ENCODE data around the gene GAL.

GRCh38 chr11:68661014-68661413 lies 23.3 kb upstream of the GAL start:
- no peak for TF ChIP-seq CTCF (IDR thresholded peaks at IDR 0.05)
- TF ChIP-seq EP300 (IDR thresholded peaks at IDR 0.05), result no peak
- no peak for TF ChIP-seq POLR2A (IDR thresholded peaks at IDR 0.05)
- TF ChIP-seq POLR2AphosphoS5 (IDR thresholded peaks at IDR 0.05), result no peak

All from suprapubic skin (tissue), 4 donors.